IPS-20b (cell line): ENCODE data around the gene HS6ST3.

ENCODE experiments used
- H3K27ac ChIP-seq: one replicate; pipeline ENCODE4 v1.5.1; 2013; ENCODE audit warnings: low read length
- H3K27me3 ChIP-seq: 2 replicates; pipeline ENCODE4 v1.6.1; 2013; ENCODE audit warnings: mild to moderate bottlenecking, low read length, inconsistent platforms; ENCODE audit not compliant: insufficient read depth
- H3K36me3 ChIP-seq: 2 replicates; pipeline ENCODE4 v1.6.1; 2013; ENCODE audit warnings: low read depth, mild to moderate bottlenecking, inconsistent platforms, low read length, moderate library complexity; ENCODE audit not compliant: insufficient read depth
- H3K4me1 ChIP-seq: 2 replicates; pipeline ENCODE4 v1.6.1; 2013; ENCODE audit warnings: mild to moderate bottlenecking, control low read depth, inconsistent platforms, low read length, moderate library complexity; ENCODE audit not compliant: insufficient read depth
- H3K4me3 ChIP-seq: 2 replicates; pipeline ENCODE4 v1.5.1; 2013; ENCODE audit warnings: mild to moderate bottlenecking, low read length, inconsistent platforms
- H3K9ac ChIP-seq: 2 replicates; pipeline ENCODE4 v1.6.1; 2013; ENCODE audit warnings: low read depth, mild to moderate bottlenecking, inconsistent platforms, low read length, moderate library complexity
- H3K9me3 ChIP-seq: 2 replicates; pipeline ENCODE4 v1.6.1; 2013; ENCODE audit warnings: mild to moderate bottlenecking, low read depth, low read length, inconsistent platforms; ENCODE audit not compliant: insufficient read depth

HS6ST3 gene

GRCh38 chr13:96172066-96172465 lies 82.2 kb downstream of the HS6ST3 start:
- H3K9ac ChIP-seq, result no peak overlapping the region
- H3K4me3 ChIP-seq, result no peak overlapping the region
- no peaks in the 10 kb centered on the region for H3K4me1 ChIP-seq

GRCh38 chr13:96178759-96179158 lies 88.9 kb downstream of the HS6ST3 start:
- Histone ChIP-seq H3K9ac (no peak overlapping the region), H3K4me1 (no peaks in the 10 kb centered on the region), H3K4me3 (no peak overlapping the region), H3K9me3 (no peaks in the 10 kb centered on the region), H3K36me3 (no peaks in the 10 kb centered on the region), H3K27ac (no peak overlapping the region), H3K27me3 (no peaks in the 10 kb centered on the region)

More at GRCh38 chr13:96172066-96172465, 82.2 kb downstream of the HS6ST3 start:
- no peak overlapping the region for H3K27ac ChIP-seq
- no peaks in the 10 kb centered on the region for H3K36me3 ChIP-seq
- no peaks in the 10 kb centered on the region for H3K27me3 ChIP-seq
- no peaks in the 10 kb centered on the region for H3K9me3 ChIP-seq

- no peak overlapping the region for H3K4me3 ChIP-seq
- no peaks in the 10 kb centered on the region for H3K27me3 ChIP-seq
- no peak overlapping the region for H3K9ac ChIP-seq
- no peaks in the 10 kb centered on the region for H3K36me3 ChIP-seq
- no peaks in the 10 kb centered on the region for H3K9me3 ChIP-seq
- H3K27ac ChIP-seq, result no peak overlapping the region
- H3K4me1 ChIP-seq, result no peaks in the 10 kb centered on the region
These were observed 89.4 kb downstream of the HS6ST3 start for GRCh38 chr13:96179309-96179708.

GRCh38 chr13:96181911-96182310 lies 92.0 kb downstream of the HS6ST3 start:
- no peak overlapping the region for H3K27ac ChIP-seq
- no peaks in the 10 kb centered on the region for H3K27me3 ChIP-seq
- no peak overlapping the region for H3K4me3 ChIP-seq
- H3K4me1 ChIP-seq, result no peaks in the 10 kb centered on the region
- H3K9ac ChIP-seq, result no peak overlapping the region
- no peaks in the 10 kb centered on the region for H3K9me3 ChIP-seq
- H3K36me3 ChIP-seq, result no peaks in the 10 kb centered on the region

- Histone ChIP-seq H3K9me3 (no peaks in the 10 kb centered on the region), H3K4me1 (no peaks in the 10 kb centered on the region), H3K9ac (no peak overlapping the region), H3K27me3 (no peaks in the 10 kb centered on the region), H3K36me3 (no peaks in the 10 kb centered on the region), H3K27ac (no peak overlapping the region), H3K4me3 (no peak overlapping the region)
These were observed 95.9 kb downstream of the HS6ST3 start for GRCh38 chr13:96185818-96186217.

- Histone ChIP-seq H3K4me1 (no peaks in the 10 kb centered on the region), H3K9me3 (no peaks in the 10 kb centered on the region), H3K27me3 (no peaks in the 10 kb centered on the region), H3K27ac (no peak overlapping the region), H3K36me3 (no peaks in the 10 kb centered on the region), H3K9ac (no peak overlapping the region), H3K4me3 (no peak overlapping the region)
These were observed 101.5 kb downstream of the HS6ST3 start for GRCh38 chr13:96191367-96191766.

- Histone ChIP-seq H3K9ac (no peak overlapping the region), H3K4me3 (no peak overlapping the region), H3K27ac (no peak overlapping the region), H3K4me1 (no peaks in the 10 kb centered on the region), H3K27me3 (no peaks in the 10 kb centered on the region), H3K9me3 (peaks cover 11% of the 10 kb centered on the region), H3K36me3 (no peaks in the 10 kb centered on the region)
These were observed 103.9 kb downstream of the HS6ST3 start for GRCh38 chr13:96193728-96194310.

- H3K27me3 ChIP-seq, result no peaks in the 10 kb centered on the region
- peaks cover 11% of the 10 kb centered on the region for H3K9me3 ChIP-seq
- H3K27ac ChIP-seq, result no peak overlapping the region
- H3K4me1 ChIP-seq, result no peaks in the 10 kb centered on the region
- no peak overlapping the region for H3K4me3 ChIP-seq
- H3K9ac ChIP-seq, result no peak overlapping the region
- H3K36me3 ChIP-seq, result no peaks in the 10 kb centered on the region
These were observed 108.1 kb downstream of the HS6ST3 start for GRCh38 chr13:96198038-96198437.

GRCh38 chr13:96199315-96199714 lies 109.4 kb downstream of the HS6ST3 start:
- no peak overlapping the region for H3K4me3 ChIP-seq
- peaks cover 11% of the 10 kb centered on the region for H3K9me3 ChIP-seq
- H3K9ac ChIP-seq, result no peak overlapping the region
- no peak overlapping the region for H3K27ac ChIP-seq
- H3K27me3 ChIP-seq, result no peaks in the 10 kb centered on the region
- no peaks in the 10 kb centered on the region for H3K4me1 ChIP-seq
- H3K36me3 ChIP-seq, result no peaks in the 10 kb centered on the region

- H3K9ac ChIP-seq, result no peak overlapping the region
- no peaks in the 10 kb centered on the region for H3K4me1 ChIP-seq
- H3K9me3 ChIP-seq, result peaks cover 11% of the 10 kb centered on the region
- H3K4me3 ChIP-seq, result no peak overlapping the region
- no peaks in the 10 kb centered on the region for H3K27me3 ChIP-seq
- no peaks in the 10 kb centered on the region for H3K36me3 ChIP-seq
- no peak overlapping the region for H3K27ac ChIP-seq
These were observed 110.9 kb downstream of the HS6ST3 start for GRCh38 chr13:96200810-96201209.

- Histone ChIP-seq H3K9ac (no peak overlapping the region), H3K9me3 (peaks cover 11% of the 10 kb centered on the region), H3K27me3 (no peaks in the 10 kb centered on the region), H3K4me3 (no peak overlapping the region), H3K36me3 (no peaks in the 10 kb centered on the region), H3K4me1 (no peaks in the 10 kb centered on the region), H3K27ac (no peak overlapping the region)
These were observed 112.4 kb downstream of the HS6ST3 start for GRCh38 chr13:96202315-96202714.

GRCh38 chr13:96203471-96203870 lies 113.6 kb downstream of the HS6ST3 start:
- 0 out of 2 replicates have a peak, but pooled peaks cover 2% of the 10 kb centered on the region for H3K9me3 ChIP-seq
- no peaks in the 10 kb centered on the region for H3K36me3 ChIP-seq
- H3K4me1 ChIP-seq, result no peaks in the 10 kb centered on the region
- no peak overlapping the region for H3K9ac ChIP-seq
- no peak overlapping the region for H3K4me3 ChIP-seq
- H3K27ac ChIP-seq, result no peak overlapping the region
- H3K27me3 ChIP-seq, result no peaks in the 10 kb centered on the region
